ENCODE measurements around the gene PAQR9.

The PAQR9 gene

GRCh38 chr3:142947799-142948575 is 15.5 kb downstream of the PAQR9 start:
- peak; percentile 10 for DNase-seq

DNA sequence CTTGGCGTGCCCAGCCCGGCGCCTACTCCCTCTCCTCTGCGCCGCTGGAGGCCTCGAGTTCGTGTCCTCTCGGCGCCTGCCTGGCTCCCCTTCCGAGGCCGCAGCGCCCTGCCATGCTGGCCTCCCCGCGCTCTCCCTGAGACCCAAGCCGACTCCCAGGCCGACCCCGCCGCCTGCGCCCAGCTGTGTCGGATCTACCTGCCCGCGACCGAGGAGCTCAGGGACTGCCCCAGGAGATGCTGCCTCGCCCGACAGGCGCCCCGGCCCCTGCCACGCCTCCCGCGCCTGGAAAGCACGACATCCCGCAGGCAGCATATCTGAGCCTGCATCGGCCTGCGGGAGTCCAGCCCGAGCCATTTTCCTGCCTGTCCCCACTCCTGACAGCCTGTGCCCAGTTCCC is 16.1 kb downstream of the PAQR9 start:
- no peak for DNase-seq

DNA sequence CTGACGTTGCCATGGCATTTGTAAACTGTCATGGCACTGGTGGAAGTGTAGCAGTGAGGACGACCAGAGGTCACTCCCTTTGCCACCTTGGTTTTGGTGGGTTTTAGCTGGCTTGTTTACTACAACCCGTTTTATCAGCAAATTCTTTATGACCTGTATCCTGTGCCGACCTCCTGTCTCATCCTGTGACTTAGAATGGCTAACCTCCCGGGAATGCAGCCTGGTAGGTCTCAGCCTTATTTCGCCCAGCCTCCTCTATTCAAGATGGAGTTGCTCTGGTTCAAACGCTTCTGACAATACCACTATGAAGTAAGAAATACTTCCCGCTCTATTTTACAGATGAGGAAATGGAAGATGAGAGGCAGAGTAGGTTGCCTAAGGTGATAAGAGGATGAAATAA is 16.6 kb downstream of the PAQR9 start:
- DNase-seq = no peak

GRCh38 chr3:142945023-142945422 is 18.5 kb downstream of the PAQR9 start:
- no peak for DNase-seq

DNA sequence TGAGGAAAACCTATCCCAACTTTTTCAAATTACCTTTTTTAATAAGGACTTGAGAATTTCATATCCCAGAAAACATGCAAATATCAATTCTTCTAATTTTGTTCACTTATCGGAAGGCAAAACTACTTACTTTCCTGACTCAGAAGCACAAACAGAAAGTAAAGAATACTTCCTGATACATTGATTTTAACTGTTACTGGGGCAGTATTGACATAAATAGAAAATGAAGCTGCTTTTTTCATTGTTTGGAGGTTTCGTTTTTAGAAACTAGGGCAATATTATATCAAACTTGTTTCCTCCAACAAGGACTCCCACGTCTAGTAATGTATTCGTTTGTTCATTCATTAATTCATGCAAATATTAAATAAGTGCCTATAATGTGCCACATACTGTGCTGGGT is 19.1 kb downstream of the PAQR9 start:
- no peak for DNase-seq

DNA sequence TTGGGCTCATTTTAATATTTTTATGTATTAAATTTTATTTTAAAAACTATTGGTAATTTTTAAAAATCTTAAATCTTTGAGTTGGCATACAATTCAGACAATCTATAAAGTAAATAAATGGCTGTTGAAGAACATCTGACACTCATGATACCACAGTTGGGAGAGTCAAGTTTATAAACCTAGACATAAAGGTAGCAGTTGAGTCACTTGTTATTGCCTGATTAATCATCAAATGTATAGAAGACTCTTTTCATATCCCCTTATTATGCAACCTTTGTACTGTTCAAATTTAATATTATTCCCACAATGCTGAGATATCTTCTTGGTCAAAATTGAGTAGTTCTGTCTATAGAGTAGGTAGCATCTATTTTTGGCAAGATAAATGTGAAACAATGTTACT is 19.6 kb downstream of the PAQR9 start:
- DNase-seq = no peak

DNA sequence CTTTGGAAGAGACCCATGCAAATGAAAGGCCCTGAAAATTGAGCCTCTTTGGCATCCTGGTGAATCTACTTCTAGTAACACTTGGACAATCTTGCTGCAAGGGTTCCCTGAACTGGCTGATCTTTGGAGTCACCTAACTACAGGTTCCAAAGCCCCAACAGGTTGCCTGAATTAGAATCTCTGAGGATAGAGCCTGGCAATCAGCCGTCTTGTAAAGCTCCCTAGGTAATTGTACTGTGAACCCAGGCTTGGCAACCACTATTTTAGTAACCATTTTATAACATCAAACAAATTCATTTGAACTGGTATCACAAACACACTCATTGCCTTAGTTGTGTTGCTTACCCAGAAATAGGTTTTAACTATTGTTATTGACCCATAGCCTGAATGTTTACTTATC is 20.1 kb downstream of the PAQR9 start:
- no peak for DNase-seq

DNA sequence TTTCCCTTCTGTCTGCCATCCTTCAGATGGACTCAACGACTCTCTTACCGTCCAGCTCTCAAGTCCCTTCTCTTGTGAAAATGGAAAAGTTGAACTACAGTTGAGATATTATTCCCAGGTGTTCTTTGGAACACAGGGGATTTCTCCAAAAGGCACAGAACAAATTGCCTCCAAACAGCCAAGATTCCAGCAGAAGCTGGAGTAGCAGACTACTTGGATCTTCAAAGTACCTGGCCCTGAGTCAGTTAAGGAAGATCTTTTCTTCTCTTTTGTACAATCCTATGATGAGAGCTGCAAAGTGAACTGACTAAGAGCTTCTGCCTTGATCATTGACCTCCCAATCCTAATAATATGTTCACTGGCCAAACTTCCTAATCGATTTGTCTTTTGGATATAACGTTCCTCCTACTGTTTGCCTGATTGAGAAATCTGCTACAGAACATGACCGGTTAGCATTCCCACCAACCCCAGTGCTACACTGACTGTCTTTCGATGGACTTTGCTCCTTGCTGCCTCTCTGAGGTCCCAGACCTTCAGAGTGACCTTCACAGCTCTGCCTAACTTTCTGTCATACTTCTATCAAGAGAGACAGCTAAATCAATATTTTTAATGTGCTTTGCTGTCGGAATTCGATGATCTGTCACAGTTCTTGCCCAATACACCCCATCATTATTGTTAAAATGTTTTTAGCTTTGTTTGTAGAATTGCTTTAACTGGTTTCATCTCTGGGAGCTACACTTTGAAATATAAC is 21.9 kb downstream of the PAQR9 start:
- DNase-seq = no peak

DNA sequence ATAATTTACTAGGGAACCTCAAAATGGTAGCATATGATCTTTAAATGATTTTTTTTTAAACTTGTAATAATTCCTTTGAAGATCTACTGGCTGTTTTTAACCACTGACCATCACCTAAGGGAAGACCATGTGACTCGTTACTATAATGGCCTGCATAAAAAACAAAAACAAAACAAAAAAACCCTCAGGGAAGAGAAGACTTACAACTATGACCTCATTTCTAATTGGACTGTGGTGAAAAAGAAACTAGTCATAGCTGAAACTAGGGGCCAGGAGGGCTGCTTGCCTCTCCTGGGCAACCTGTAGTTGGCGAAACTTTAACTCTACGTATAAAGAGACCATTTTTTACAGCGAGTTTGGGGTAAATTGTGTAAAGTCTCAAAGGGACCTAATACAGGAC is 23.0 kb downstream of the PAQR9 start:
- no peak for DNase-seq

- no peak for DNase-seq
Observed at GRCh38 chr3:142940000-142940399, 23.5 kb downstream of the PAQR9 start.

DNA sequence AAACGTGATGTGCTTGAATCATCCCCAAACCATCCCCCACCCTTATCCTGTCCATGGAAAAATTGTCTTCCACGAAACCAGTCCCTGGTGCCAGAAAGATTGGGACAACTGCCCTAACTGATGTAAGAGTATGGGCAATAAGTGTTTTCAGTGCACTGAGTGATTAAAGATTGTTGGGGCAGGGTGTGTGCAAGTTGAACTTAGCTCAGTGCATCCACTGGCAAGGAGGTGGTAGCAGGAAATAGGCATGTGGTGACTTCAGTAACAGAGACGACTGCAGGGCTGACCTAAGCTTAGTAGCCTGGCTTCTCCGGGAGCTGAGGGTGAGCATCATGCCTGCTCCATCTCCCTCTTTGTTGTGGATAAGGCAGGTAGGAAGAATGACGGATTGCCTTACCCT is 27.5 kb downstream of the PAQR9 start:
- DNase-seq = no peak

- no peak for DNase-seq
Observed at GRCh38 chr3:142934887-142935269, 28.6 kb downstream of the PAQR9 start.

DNA sequence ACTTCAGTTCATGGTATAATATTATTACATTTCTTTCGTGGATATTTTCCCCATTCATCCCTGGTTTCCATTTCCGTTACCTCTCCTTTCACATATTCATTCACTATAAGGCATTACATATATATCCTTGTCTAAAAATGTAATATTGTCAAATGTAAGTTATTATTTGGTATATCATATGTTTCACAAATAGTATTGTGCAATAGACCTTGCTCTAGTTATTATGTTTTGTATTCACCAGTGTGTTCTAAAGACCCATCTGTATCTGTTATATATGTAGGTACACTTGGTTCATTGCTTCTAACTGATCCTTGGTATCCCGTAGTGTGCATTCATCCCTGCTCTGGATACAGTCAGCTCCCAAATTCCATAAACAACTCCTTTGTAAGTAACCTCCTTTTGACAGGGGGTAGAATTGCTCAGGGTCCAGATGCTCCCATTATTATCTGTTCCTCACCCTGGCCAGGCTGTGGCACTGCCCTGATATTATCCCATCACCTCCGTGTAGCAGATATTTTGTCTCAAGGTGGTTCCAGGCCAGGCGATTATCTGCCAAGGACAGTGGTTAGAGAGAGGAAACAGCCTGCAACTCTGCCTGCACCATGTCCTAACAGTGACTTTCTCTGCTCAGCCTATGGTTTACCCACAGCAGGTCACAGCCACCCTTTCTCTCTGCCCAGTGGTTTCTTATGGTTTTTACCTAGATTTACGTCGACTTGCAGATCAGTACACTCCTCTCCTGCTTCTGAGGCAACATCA is 29.2 kb downstream of the PAQR9 start:
- DNase-seq = no peak

DNA sequence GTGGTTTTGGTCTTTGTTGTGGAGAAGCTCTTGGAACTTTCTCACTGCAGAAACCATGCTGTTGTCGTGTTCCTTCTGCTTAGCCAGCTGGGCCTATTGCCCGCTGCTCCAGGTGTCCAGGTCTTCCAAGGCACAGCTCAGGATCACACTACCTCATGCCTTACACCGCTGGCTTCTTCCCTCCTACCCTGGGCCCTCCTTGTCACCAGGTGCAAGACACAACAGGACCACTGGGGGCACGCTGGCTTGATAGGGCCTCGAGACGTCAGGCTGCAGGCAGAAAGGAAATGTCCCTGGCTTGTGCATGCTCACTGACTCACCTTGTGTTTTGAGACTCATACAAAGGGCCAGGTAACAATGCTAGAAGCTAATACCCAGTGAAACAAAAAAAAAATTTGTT is 32.3 kb downstream of the PAQR9 start:
- DNase-seq = peak; percentile 7

DNA sequence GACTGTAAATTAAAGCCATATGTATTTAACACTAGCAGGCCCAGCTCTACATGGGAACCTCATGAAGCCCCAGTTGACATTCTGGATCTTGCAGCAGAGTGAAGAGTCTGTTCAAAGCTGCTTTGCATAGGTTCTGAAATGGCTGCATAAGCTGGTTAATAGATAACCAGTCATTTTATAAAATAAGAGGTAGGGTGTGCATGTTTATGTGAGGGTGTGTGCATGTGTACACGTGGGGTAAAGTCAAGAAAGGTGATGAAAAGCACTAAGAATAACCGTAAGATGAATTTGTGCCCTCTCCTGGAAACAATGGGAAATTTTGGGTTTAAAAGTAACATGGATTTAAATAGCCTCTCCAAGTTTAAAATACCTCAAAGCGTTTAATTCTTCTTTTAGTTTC is 33.0 kb downstream of the PAQR9 start:
- DNase-seq = no peak

GRCh38 chr3:142929890-142930289 is 33.6 kb downstream of the PAQR9 start:
- DNase-seq = no peak

DNA sequence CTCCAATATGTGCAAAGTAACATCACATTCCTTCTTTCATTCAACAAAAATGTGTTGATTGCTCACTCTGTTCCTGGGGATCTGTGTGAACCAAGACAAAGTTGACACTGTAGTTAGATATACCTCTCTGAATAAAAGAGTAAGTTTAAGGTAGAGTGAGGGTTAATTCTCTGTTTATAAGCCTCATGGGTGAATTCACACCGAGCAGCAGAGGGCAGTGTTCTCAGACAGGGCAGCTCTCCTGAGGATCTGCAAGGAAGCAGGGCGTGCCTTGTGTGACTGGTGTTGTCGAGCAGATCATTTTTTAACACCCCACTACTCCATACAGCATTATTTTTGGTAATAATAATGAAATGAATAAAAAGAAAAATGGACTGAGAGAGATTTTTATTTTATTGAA is 34.4 kb downstream of the PAQR9 start:
- DNase-seq = peak; percentile 35

GRCh38 chr3:142926368-142926944 is 37.0 kb downstream of the PAQR9 start:
- DNase-seq = no peak

DNA sequence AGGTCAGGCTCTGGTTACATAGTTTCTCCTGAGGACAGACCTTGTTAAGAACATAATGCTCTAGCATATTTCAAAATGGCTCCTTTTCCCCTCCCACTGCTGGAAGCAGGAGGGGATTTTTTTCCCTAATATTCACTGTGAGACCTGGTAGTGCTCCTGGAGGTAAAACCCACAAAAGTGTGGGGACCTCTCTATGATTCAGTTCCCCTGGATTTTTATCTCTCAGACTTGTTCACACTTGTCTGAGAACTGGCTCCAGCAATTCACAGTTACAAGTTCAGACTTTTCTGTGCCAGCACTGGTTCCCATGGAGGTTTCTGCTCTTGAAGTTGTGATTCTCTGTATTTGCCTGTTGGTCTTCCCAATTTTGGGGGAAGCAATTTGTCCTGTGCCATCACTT is 38.3 kb downstream of the PAQR9 start:
- no peak for DNase-seq

- no peak for DNase-seq
Observed at GRCh38 chr3:142923694-142924093, 39.8 kb downstream of the PAQR9 start.

- DNase-seq = no peak
Observed at GRCh38 chr3:142916605-142917004, 46.9 kb downstream of the PAQR9 start.

- DNase-seq = no peak
Observed at GRCh38 chr3:142915636-142916035, 47.8 kb downstream of the PAQR9 start.

GRCh38 chr3:142914286-142914811 is 49.1 kb downstream of the PAQR9 start:
- DNase-seq = no peak
